ENCODE results near the gene OR52N5.

DNA sequence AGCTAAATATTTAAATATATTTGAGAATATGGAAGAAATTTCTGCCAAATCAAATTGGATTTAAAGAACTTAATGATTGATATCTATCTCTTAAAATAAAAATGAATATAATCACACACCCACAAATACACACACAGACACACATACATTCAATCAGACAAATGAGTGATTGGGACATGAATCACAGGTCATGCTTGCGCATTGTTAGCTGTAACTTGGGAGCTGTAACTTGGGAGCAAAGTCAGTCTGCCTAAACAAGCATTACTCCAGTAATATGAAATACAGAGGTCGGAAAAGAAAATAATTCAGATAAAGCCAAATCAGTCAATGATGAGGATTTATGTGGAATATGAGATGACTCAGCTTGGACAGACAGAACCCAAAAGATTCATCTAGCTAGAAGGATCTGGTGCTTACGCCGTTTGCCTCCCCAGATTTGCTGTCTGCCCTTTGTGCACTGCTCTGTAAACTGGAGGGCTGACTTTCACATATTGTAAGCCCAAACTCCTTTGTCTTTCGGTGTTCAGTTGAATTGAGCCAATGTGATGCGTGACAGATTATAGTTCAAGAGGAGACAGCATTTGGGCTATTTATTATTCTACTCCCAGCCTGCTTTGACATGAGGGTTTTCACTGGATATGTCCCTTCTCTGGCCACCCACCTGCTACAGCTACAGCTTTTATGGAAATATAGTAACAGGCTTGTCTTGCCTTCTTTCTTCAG, 45.3 kb downstream of the OR52N5 start:
- TF ChIP-seq EZH2phosphoT487 (IDR thresholded peaks at IDR 0.05; ENCODE audit: low read length) (no peak), EZH2 (optimal IDR thresholded peaks at IDR 0.05; ENCODE audit: low read depth, low read length) (no peak)
- TF ChIP-seq, protein P1, sequence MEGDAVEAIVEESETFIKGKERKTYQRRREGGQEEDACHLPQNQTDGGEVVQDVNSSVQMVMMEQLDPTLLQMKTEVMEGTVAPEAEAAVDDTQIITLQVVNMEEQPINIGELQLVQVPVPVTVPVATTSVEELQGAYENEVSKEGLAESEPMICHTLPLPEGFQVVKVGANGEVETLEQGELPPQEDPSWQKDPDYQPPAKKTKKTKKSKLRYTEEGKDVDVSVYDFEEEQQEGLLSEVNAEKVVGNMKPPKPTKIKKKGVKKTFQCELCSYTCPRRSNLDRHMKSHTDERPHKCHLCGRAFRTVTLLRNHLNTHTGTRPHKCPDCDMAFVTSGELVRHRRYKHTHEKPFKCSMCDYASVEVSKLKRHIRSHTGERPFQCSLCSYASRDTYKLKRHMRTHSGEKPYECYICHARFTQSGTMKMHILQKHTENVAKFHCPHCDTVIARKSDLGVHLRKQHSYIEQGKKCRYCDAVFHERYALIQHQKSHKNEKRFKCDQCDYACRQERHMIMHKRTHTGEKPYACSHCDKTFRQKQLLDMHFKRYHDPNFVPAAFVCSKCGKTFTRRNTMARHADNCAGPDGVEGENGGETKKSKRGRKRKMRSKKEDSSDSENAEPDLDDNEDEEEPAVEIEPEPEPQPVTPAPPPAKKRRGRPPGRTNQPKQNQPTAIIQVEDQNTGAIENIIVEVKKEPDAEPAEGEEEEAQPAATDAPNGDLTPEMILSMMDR (IDR thresholded peaks at IDR 0.05; ENCODE audit: low read length), result no peak

All from MM.1S (cell line).